K562 (cell line): ENCODE data around the gene CEP70. TPM values are rescaled to one million over a fixed set of nuclear protein-coding genes. Genes with fewer than 3 reads are reported as not detected.

Source experiments
- ATAC-seq: fragments of 200-7000 bp; cut with Tn5 transposase; 3 replicates; pipeline ENCODE4 v1.9.1; 2020; ENCODE audit warnings: moderate library complexity
- BruUV-seq: library from RNA; stranded (reverse); fragments of 400-500 nt; replicated peaks from 2 replicates; lab custom pipeline; 2021; lab: Mats Ljungman, UMichigan
- CTCF ChIA-PET: fragments of 300-600 bp; formaldehyde crosslinking; extraction: SDS; loops from one replicate; lab custom pipeline; 2021; ENCODE audit warnings: low intra/inter-chr PET ratio; lab: Yijun Ruan, JAX
- POLR2A ChIA-PET: fragments of 300-600, 350-650 bp; sonication (Branson Sonifier 250); formaldehyde crosslinking; extraction: SDS; loops from one replicate; lab custom pipeline; 2021; ENCODE audit warnings: antibody characterized with exemption, inconsistent platforms; lab: Yijun Ruan, JAX
- DNase-seq, 4 experiments: peaks; one replicate each; pipeline versions ENCODE4 v3.0.0 to v3.0.0-alpha.2; 2011 to 2018; ENCODE audit warnings: low spot score in 3 of 4, mixed read lengths in 3 of 4; ENCODE audit errors: extremely low read depth in 1 of 4
- FAIRE-seq: peaks from 2 replicates; lab custom pipeline; 2011; peaks lifted over from hg19 to GRCh38; lab: Jason Lieb, UNC
- H2AFZ ChIP-seq: 2 replicates; pipeline ENCODE4 v1.6.0; 2011; ENCODE audit warnings: low read depth, low read length, control low read depth, inconsistent platforms
- H3K27ac ChIP-seq: fragments of 200-600 bp; 3 replicates; pipeline ENCODE4 v1.8.0; 2011; ENCODE audit warnings: low read depth, mild to moderate bottlenecking, control low read depth, inconsistent platforms, low read length, moderate library complexity, mixed read lengths; ENCODE audit errors: extremely low read depth
- H3K27me3 ChIP-seq, 2 experiments: fragments of 300-600 bp in 1 of 2; 2 replicates in 1 of 2; 3 replicates in 1 of 2; pipeline versions ENCODE4 v1.6.0 to v1.8.0; 2011; ENCODE audit warnings: inconsistent platforms in 2 of 2, low read length in 2 of 2, mild to moderate bottlenecking in 1 of 2, mixed read lengths in 1 of 2, moderate library complexity in 1 of 2; ENCODE audit not compliant: control insufficient read depth in 2 of 2, insufficient read depth in 2 of 2
- H3K36me3 ChIP-seq: fragments of 300-600 bp; 3 replicates; pipeline ENCODE4 v1.8.0; 2011; ENCODE audit warnings: mild to moderate bottlenecking, low read length, inconsistent platforms; ENCODE audit not compliant: control insufficient read depth, insufficient read depth
- H3K4me1 ChIP-seq, 2 experiments: fragments of 200-600 bp in 1 of 2; replicated peaks in 1 of 2; 2 replicates in 1 of 2; 3 replicates in 1 of 2; pipeline versions ENCODE4 v1.5.1 to v1.8.0; 2011; ENCODE audit warnings: inconsistent platforms in 2 of 2, low read length in 2 of 2, mild to moderate bottlenecking in 1 of 2, mixed read lengths in 1 of 2, moderate library complexity in 1 of 2; ENCODE audit not compliant: control insufficient read depth in 2 of 2, insufficient read depth in 2 of 2
- H3K4me2 ChIP-seq: 2 replicates; pipeline ENCODE4 v1.6.1; 2011; ENCODE audit warnings: low read length, control low read depth, inconsistent platforms, mixed read lengths; ENCODE audit not compliant: insufficient read depth
- H3K4me3 ChIP-seq: fragments of 200-600 bp; sonication (generic), shearing (Covaris generic); 2 replicates; pipeline ENCODE4 v1.5.1; 2016; ENCODE audit warnings: control low read depth, inconsistent platforms
- H3K79me2 ChIP-seq: fragments of 200-600 bp; 3 replicates; pipeline ENCODE4 v1.8.0; 2011; ENCODE audit warnings: low read length, inconsistent platforms; ENCODE audit not compliant: control insufficient read depth, insufficient read depth
- H3K9ac ChIP-seq, 2 experiments: 2 replicates each; pipeline versions ENCODE4 v1.6.0 to v1.6.1; 2011; ENCODE audit warnings: low read depth in 2 of 2, low read length in 2 of 2, control low read depth in 1 of 2, inconsistent platforms in 1 of 2, mild to moderate bottlenecking in 1 of 2, mixed read lengths in 1 of 2; ENCODE audit not compliant: insufficient read depth in 1 of 2
- H3K9me1 ChIP-seq: one replicate; pipeline ENCODE4 v1.6.0; 2011; ENCODE audit warnings: inconsistent platforms, mild to moderate bottlenecking, low read length, moderate library complexity; ENCODE audit not compliant: control insufficient read depth, insufficient read depth
- H3K9me3 ChIP-seq: replicated peaks from 2 replicates; pipeline ENCODE4 v1.5.1; 2011; ENCODE audit warnings: low read depth, low read length, inconsistent platforms; ENCODE audit not compliant: control insufficient read depth, insufficient read depth
- H4K20me1 ChIP-seq: replicated peaks from 2 replicates; pipeline ENCODE4 v1.6.1; 2011; ENCODE audit warnings: low read length, inconsistent platforms, mixed read lengths; ENCODE audit not compliant: control insufficient read depth, insufficient read depth
- CAMTA2 ChIP-seq: fragments of 250-450 bp; sonication (Bioruptor Pico); conservative IDR thresholded peaks from 2 replicates; pipeline ENCODE4 v1.5.1; 2022
- PHTF2 ChIP-seq: fragments of 250-450 bp; sonication (Bioruptor Pico); IDR thresholded peaks from 2 replicates; pipeline ENCODE4 v1.5.0; 2021; ENCODE audit warnings: mild to moderate bottlenecking
- RAD21 ChIP-seq, 2 experiments: fragments of 250-450 bp in 1 of 2; fragments of 450-650 bp in 1 of 2; sonication (Bioruptor Pico) in 1 of 2; formaldehyde crosslinking in 1 of 2; IDR thresholded peaks in 1 of 2; conservative IDR thresholded peaks in 1 of 2; 2 replicates each; pipeline versions ENCODE4 v1.4.0 to v1.8.0; 2020 to 2022; ENCODE audit warnings: mild to moderate bottlenecking in 2 of 2, moderate library complexity in 1 of 2
- SIN3B ChIP-seq: fragments of 450-650 bp; IDR thresholded peaks from 2 replicates; pipeline ENCODE4 v1.6.1; 2017; ENCODE audit warnings: low read depth, mild to moderate bottlenecking, moderate library complexity
- SMC3 ChIP-seq: conservative IDR thresholded peaks from 2 replicates; pipeline ENCODE4 v1.6.1; 2011; ENCODE audit warnings: low read depth, low read length, improper control_type of control experiment; ENCODE audit not compliant: insufficient read depth
- WGBS: fragments of 100-300 bp; shearing (Covaris generic); methylation state at CpG from one replicate; pipeline ENCODE4 v1.1.6; 2016; ENCODE audit warnings: low coverage, mixed read lengths; ENCODE audit not compliant: insufficient coverage; ENCODE audit errors: missing lambda C conversion rate; 5-methylcytosine and 5-hydroxymethylcytosine counted together
- in situ Hi-C: fragments of 300-500 bp; cut with MboI; formaldehyde crosslinking; loops from 4 replicates; pipeline ENCODE4 v1.15.0; 2018; ENCODE audit warnings: inconsistent platforms, mixed read lengths
- intact Hi-C: fragments of 100-400 bp; cut with micrococcal nuclease; formaldehyde crosslinking; loops from 2 replicates; pipeline ENCODE4 v1.14.2; 2022
- polyA plus RNA-seq, 8 experiments: library from polyadenylated mRNA; depleted of rRNA in 4 of 8; stranded (reverse) in 5 of 8; unstranded in 3 of 8; fragments of >200 nt; fragmentation: Nextera tagmentation in 2 of 8; fragmentation: Illumina TruSeq in 1 of 8; extraction: Ambion mirVana in 2 of 8; extraction: Trizol in 1 of 8; gene quantifications; 2 replicates each; pipeline versions ENCODE4 v1.2.1 to v1.2.3, GENCODE V29; 2011 to 2014; ENCODE audit warnings: inconsistent platforms in 1 of 8, missing spikeins in 1 of 8
- total RNA-seq, 7 experiments: library from RNA; depleted of rRNA in 6 of 7; stranded (reverse); fragments of >200 nt in 6 of 7; fragmentation: Illumina TruSeq in 2 of 7; extraction: Trizol in 2 of 7; gene quantifications; 2 replicates each; pipeline versions ENCODE4 v1.2.1 to v1.2.3, GENCODE V29; 2011 to 2021; ENCODE audit warnings: low replicate concordance in 1 of 7
- TF ChIP-seq, protein P1 (sequence below), 3 experiments: IDR thresholded peaks in 2 of 3; conservative IDR thresholded peaks in 1 of 3; 2 replicates each; pipeline ENCODE4 v1.5.1; 2011 to 2012; ENCODE audit warnings: low read length in 3 of 3, mild to moderate bottlenecking in 3 of 3, control low read depth in 2 of 3, improper control_type of control experiment in 1 of 3, inconsistent platforms in 1 of 3, low read depth in 1 of 3, mixed read lengths in 1 of 3, moderate library complexity in 1 of 3; ENCODE audit not compliant: insufficient read depth in 2 of 3
- TF ChIP-seq, protein P2 (sequence below), 2 experiments: fragments of 450-650 bp; formaldehyde crosslinking in 1 of 2; IDR thresholded peaks; 2 replicates each; pipeline versions ENCODE4 v1.4.0 to v1.6.1; 2014 to 2020; ENCODE audit warnings: mild to moderate bottlenecking in 2 of 2, borderline replicate concordance in 1 of 2, low read depth in 1 of 2
- TF ChIP-seq, protein P3 (sequence below): conservative IDR thresholded peaks from 2 replicates; pipeline ENCODE4 v1.6.1; 2011; ENCODE audit warnings: low read depth, mild to moderate bottlenecking, low read length; ENCODE audit not compliant: control insufficient read depth

Gene CEP70
- total and polyA plus RNA-seq, 9 of the 15 experiments (the other 6 are each of a cell fraction or from before 2014, with no cell fraction given): 16.1 to 31.5 (median 23.4) TPM

DNA sequence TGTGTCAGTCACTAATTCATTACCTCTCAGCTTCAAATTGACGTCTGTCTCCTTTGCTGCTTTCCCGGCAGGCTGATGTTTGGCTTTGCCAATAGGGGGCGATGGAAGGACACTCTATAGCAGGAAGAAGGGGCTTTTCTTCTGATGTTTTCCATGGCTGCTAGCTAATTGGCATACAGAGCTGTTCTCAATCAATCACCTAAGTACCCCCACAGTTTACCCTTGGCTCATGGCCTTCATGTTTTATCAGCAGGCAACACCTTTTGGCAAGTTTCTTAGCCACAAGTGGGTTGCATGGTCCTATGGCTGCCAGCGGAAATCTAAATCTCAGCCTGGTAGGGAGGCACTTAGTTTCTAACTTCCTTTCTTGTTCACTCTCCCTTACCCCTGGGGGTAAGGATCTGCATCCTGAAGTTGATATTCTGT is 114.6 kb downstream of the CEP70 start:
- peak; percentile 81 for ATAC-seq
- CTCF ChIA-PET: interaction anchor here (0.6 kb wide), 1 partner anchor 740 kb away, joined by 8 read pairs; no protein-coding TSS in a partner anchor
- intact Hi-C loops: loop anchor here (2.0 to 5.0 kb wide), 2 partner anchors 113 to 443 kb away; partner anchors contain the start of gene CEP70
- TF ChIP-seq SIN3B (no peak), SMC3 (peak; percentile 40; the same call in 1 of the 2 replicates), RAD21 (CRISPR knock-in tag; conservative IDR thresholded peaks at IDR 0.05 in 1 of 2, IDR thresholded peaks at IDR 0.05 in 1 of 2) (peak; percentile 26 to 76; a peak in 2 of 4 replicates), CAMTA2 (no peak), PHTF2 (no peak)
- TF ChIP-seq, protein P1, sequence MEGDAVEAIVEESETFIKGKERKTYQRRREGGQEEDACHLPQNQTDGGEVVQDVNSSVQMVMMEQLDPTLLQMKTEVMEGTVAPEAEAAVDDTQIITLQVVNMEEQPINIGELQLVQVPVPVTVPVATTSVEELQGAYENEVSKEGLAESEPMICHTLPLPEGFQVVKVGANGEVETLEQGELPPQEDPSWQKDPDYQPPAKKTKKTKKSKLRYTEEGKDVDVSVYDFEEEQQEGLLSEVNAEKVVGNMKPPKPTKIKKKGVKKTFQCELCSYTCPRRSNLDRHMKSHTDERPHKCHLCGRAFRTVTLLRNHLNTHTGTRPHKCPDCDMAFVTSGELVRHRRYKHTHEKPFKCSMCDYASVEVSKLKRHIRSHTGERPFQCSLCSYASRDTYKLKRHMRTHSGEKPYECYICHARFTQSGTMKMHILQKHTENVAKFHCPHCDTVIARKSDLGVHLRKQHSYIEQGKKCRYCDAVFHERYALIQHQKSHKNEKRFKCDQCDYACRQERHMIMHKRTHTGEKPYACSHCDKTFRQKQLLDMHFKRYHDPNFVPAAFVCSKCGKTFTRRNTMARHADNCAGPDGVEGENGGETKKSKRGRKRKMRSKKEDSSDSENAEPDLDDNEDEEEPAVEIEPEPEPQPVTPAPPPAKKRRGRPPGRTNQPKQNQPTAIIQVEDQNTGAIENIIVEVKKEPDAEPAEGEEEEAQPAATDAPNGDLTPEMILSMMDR (IDR thresholded peaks at IDR 0.05 in 2 of 3, conservative IDR thresholded peaks at IDR 0.05 in 1 of 3; ENCODE audit: insufficient read depth in 2 of 3, low read depth in 1 of 3, low read length in 3 of 3): peak; percentile 67 to 82 (median 75)
- TF ChIP-seq, protein P2, sequence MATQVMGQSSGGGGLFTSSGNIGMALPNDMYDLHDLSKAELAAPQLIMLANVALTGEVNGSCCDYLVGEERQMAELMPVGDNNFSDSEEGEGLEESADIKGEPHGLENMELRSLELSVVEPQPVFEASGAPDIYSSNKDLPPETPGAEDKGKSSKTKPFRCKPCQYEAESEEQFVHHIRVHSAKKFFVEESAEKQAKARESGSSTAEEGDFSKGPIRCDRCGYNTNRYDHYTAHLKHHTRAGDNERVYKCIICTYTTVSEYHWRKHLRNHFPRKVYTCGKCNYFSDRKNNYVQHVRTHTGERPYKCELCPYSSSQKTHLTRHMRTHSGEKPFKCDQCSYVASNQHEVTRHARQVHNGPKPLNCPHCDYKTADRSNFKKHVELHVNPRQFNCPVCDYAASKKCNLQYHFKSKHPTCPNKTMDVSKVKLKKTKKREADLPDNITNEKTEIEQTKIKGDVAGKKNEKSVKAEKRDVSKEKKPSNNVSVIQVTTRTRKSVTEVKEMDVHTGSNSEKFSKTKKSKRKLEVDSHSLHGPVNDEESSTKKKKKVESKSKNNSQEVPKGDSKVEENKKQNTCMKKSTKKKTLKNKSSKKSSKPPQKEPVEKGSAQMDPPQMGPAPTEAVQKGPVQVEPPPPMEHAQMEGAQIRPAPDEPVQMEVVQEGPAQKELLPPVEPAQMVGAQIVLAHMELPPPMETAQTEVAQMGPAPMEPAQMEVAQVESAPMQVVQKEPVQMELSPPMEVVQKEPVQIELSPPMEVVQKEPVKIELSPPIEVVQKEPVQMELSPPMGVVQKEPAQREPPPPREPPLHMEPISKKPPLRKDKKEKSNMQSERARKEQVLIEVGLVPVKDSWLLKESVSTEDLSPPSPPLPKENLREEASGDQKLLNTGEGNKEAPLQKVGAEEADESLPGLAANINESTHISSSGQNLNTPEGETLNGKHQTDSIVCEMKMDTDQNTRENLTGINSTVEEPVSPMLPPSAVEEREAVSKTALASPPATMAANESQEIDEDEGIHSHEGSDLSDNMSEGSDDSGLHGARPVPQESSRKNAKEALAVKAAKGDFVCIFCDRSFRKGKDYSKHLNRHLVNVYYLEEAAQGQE (IDR thresholded peaks at IDR 0.05; ENCODE audit: borderline replicate concordance): 0 out of 2 replicates have a peak, but pooled peaks have one; percentile 33
- TF ChIP-seq, protein P2 (CRISPR knock-in tag; IDR thresholded peaks at IDR 0.05; ENCODE audit: low read depth): no peak
- TF ChIP-seq, protein P3, sequence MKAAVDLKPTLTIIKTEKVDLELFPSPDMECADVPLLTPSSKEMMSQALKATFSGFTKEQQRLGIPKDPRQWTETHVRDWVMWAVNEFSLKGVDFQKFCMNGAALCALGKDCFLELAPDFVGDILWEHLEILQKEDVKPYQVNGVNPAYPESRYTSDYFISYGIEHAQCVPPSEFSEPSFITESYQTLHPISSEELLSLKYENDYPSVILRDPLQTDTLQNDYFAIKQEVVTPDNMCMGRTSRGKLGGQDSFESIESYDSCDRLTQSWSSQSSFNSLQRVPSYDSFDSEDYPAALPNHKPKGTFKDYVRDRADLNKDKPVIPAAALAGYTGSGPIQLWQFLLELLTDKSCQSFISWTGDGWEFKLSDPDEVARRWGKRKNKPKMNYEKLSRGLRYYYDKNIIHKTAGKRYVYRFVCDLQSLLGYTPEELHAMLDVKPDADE: no peak

More for the DNA sequence above, 114.6 kb downstream of the CEP70 start:
- H3K9ac ChIP-seq: no peak overlapping the region
- H3K36me3 ChIP-seq: no peaks in the 10 kb centered on the region
- no peak overlapping the region for H2AFZ ChIP-seq
- no peaks in the 10 kb centered on the region for H3K4me1 ChIP-seq
- H3K27me3 ChIP-seq: no peaks in the 10 kb centered on the region
- H3K4me2 ChIP-seq: no peak overlapping the region
- peak; percentile 38 to 58 (median 44) for DNase-seq
- in situ Hi-C loops: no loop called here
- no peaks in the 10 kb centered on the region for H3K9me1 ChIP-seq
- POLR2A ChIA-PET: interaction anchor here (1.0 kb wide), 1 partner anchor 10 kb away, joined by 4 read pairs; no protein-coding TSS in a partner anchor
- FAIRE-seq: peak; percentile 82
- no TSS peak for BruUV-seq
- no peaks in the 10 kb centered on the region for H3K9me3 ChIP-seq
- WGBS: 24% methylated on average over 3 of the region's 4 CpGs
- no peak overlapping the region for H3K27ac ChIP-seq
- H3K4me3 ChIP-seq: no peak overlapping the region
- H3K79me2 ChIP-seq: no peaks in the 10 kb centered on the region
- no peaks in the 10 kb centered on the region for H4K20me1 ChIP-seq
